ENCODE results near the gene SPEN.
"Not testable (repeated sequence)": the region's sequence is repeated elsewhere in the genome, so short reads cannot be mapped to it uniquely, and the experiment has no call there.

Gene SPEN

DNA sequence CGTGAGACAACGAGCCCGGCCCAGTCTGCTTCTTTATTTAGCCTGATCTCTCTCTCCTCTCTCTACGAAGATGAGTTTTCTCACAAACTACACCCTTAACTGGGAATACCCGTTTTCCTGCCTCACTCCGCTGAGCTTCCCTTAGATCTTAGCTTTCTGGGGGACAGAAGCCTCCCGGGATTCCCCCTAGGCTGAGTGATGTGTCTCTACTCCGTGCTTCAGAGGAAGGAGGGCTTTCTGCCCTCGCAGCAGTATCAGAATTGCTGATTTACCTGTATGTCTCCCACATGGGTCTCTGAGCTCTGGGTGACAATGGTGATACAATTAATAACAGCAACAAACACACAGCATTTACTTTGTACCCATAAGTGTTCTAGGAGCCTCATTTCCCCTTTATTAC, 127.3 kb downstream of the SPEN start:
- TF ChIP-seq CTCF (IDR thresholded peaks at IDR 0.05) = no peak

DNA sequence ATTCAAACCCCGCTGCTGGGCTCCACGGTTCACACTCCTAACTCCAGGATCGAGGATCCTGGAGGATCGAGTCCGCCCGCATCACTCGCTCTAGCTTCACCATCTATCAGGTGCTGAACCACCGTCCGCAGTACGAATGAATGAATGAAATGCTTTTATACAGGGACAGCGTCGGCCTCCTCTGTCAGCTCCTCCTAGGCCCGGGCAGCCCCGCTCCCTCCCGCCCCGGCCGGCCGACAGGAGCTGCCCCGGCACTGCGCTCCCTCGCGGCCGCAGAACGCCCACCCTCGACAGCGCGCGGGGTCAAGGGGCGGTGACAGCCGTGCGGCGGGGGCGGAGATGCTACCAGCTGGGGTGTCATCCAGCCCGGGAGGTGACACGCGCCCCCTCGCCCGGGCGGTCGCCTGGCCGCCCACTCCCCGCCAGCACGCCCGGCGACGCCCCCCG, 127.9 kb downstream of the SPEN start:
- TF ChIP-seq CTCF (IDR thresholded peaks at IDR 0.05) = no peak

More for the DNA sequence above, 127.3 kb downstream of the SPEN start:
- Histone ChIP-seq H3K27me3 (no peaks in the 10 kb centered on the region), H3K4me3 (ENCODE audit: low read depth in 1 of 2, low read length in 1 of 2) (peak overlapping the region; percentile 66 to 84), H3K9me3 (no peaks in the 10 kb centered on the region), H3K27ac (no peak overlapping the region), H3K4me1 (ENCODE audit: control insufficient read depth in 1 of 2, insufficient read depth in 1 of 2, low read depth in 1 of 2, low read length in 1 of 2) (peaks cover 7 to 12% of the 10 kb centered on the region in 2 experiments), H3K36me3 (peaks cover 22% of the 10 kb centered on the region)

GRCh38 chr1:15975805-15976680, 128.5 kb downstream of the SPEN start, which contains the start of gene ZBTB17:
Gene ZBTB17, minus strand, starts transcription at chr1:15976101. Its CDS starts 27,606 bp downstream, at chr1:15948495.
- peaks cover 7 to 12% of the 10 kb centered on the region in 2 experiments for H3K4me1 ChIP-seq (ENCODE audit: control insufficient read depth in 1 of 2, insufficient read depth in 1 of 2, low read depth in 1 of 2, low read length in 1 of 2)
- H3K36me3 ChIP-seq = peaks cover 21% of the 10 kb centered on the region
- H3K27ac ChIP-seq = peak within 1 kb of the TSS; percentile 64
- peak within 1 kb of the TSS; percentile 66 to 84 for H3K4me3 ChIP-seq (ENCODE audit: low read depth in 1 of 2, low read length in 1 of 2)
- no peaks in the 10 kb centered on the region for H3K9me3 ChIP-seq
- no peaks in the 10 kb centered on the region for H3K27me3 ChIP-seq
- TF ChIP-seq CTCF (IDR thresholded peaks at IDR 0.05) = no peak

More for the DNA sequence above, 127.9 kb downstream of the SPEN start:
- H3K27me3 ChIP-seq = no peaks in the 10 kb centered on the region
- peak overlapping the region; percentile 64 for H3K27ac ChIP-seq
- peak overlapping the region; percentile 66 to 84 for H3K4me3 ChIP-seq (ENCODE audit: low read depth in 1 of 2, low read length in 1 of 2)
- peaks cover 21% of the 10 kb centered on the region for H3K36me3 ChIP-seq
- peaks cover 7 to 12% of the 10 kb centered on the region in 2 experiments for H3K4me1 ChIP-seq (ENCODE audit: control insufficient read depth in 1 of 2, insufficient read depth in 1 of 2, low read depth in 1 of 2, low read length in 1 of 2)
- no peaks in the 10 kb centered on the region for H3K9me3 ChIP-seq

DNA sequence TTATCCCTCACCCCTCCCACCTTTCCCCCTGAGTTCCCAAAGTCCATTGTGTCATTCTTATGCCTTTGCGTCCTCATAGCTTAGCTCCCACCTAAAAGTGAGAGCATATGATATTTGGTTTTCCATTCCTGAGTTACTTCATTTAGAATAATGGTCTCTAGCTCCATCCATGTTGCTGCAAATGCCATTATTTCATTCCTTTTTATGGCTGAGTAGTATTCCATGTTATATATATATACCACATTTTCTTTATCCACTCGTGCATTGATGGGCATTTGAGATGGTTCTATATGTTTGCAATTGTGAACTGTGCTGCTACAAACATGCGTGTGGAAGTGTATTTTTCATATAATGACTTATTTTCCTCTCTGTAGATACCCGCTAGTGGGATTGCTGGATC, 130.4 kb downstream of the SPEN start:
- H3K4me3 ChIP-seq (ENCODE audit: low read depth in 1 of 2, low read length in 1 of 2); H3K9me3 ChIP-seq; H3K27me3 ChIP-seq; H3K36me3 ChIP-seq; H3K27ac ChIP-seq: not testable (repeated sequence)
- H3K4me1 ChIP-seq (ENCODE audit: control insufficient read depth in 1 of 2, insufficient read depth in 1 of 2, low read depth in 1 of 2, low read length in 1 of 2) = peaks cover 7 to 12% of the 10 kb centered on the region in 2 experiments

GRCh38 chr1:15981679-15982078, 134.2 kb downstream of the SPEN start:
- H3K4me3 ChIP-seq (ENCODE audit: low read depth in 1 of 2, low read length in 1 of 2) = no peak overlapping the region
- H3K27ac ChIP-seq = no peak overlapping the region
- no peaks in the 10 kb centered on the region for H3K36me3 ChIP-seq
- no peak for TF ChIP-seq CTCF (IDR thresholded peaks at IDR 0.05)
- no peaks in the 10 kb centered on the region for H3K9me3 ChIP-seq
- H3K27me3 ChIP-seq = no peaks in the 10 kb centered on the region
- no peaks in the 10 kb centered on the region for H3K4me1 ChIP-seq (ENCODE audit: control insufficient read depth in 1 of 2, insufficient read depth in 1 of 2, low read depth in 1 of 2, low read length in 1 of 2)

GRCh38 chr1:15983275-15983674, 135.8 kb downstream of the SPEN start:
- Histone ChIP-seq H3K36me3 (no peaks in the 10 kb centered on the region), H3K4me1 (ENCODE audit: control insufficient read depth in 1 of 2, insufficient read depth in 1 of 2, low read depth in 1 of 2, low read length in 1 of 2) (no peaks in the 10 kb centered on the region), H3K27ac (no peak overlapping the region), H3K9me3 (no peaks in the 10 kb centered on the region), H3K27me3 (no peaks in the 10 kb centered on the region), H3K4me3 (ENCODE audit: low read depth in 1 of 2, low read length in 1 of 2) (no peak overlapping the region)
- TF ChIP-seq CTCF (IDR thresholded peaks at IDR 0.05) = no peak
